Measurements from ENCODE around the gene PSAT1.

GRCh38 chr9:78370991-78371390 is 74.1 kb downstream of the PSAT1 start:
- TF ChIP-seq CTCF (IDR thresholded peaks at IDR 0.05; ENCODE audit: insufficient read depth, low read length, poor library complexity, severe bottlenecking) (no peak), EZH2phosphoT487 (conservative IDR thresholded peaks at IDR 0.05; ENCODE audit: low read length) (no peak)
